WERI-Rb-1 (cell line): ENCODE results near the gene TP53TG5.
A peak's percentile ranks its signal among the peaks of the same experiment; 100 is the strongest.

Experiments
- DNase-seq: peaks from one replicate; pipeline ENCODE4 v3.0.0-alpha.2; 2020
- H3K27ac ChIP-seq: fragments of 250-450 bp; sonication (Bioruptor Pico); 2 replicates; pipeline ENCODE4 v1.5.1; 2020; ENCODE audit warnings: mild to moderate bottlenecking, moderate library complexity
- H3K27me3 ChIP-seq: fragments of 250-450 bp; sonication (Bioruptor Pico); 2 replicates; pipeline ENCODE4 v1.5.1; 2021; ENCODE audit warnings: mild to moderate bottlenecking, low read depth, moderate library complexity; ENCODE audit not compliant: insufficient read depth, severe bottlenecking
- H3K36me3 ChIP-seq: fragments of 250-450 bp; sonication (Bioruptor Pico); 2 replicates; pipeline ENCODE4 v1.5.1; 2020; ENCODE audit warnings: mild to moderate bottlenecking, moderate library complexity
- H3K4me3 ChIP-seq: 2 replicates; pipeline ENCODE4 v1.5.1; 2011; ENCODE audit warnings: low read depth, mild to moderate bottlenecking, control low read depth, low read length
- H3K9me3 ChIP-seq: fragments of 250-450 bp; sonication (Bioruptor Pico); 2 replicates; pipeline ENCODE4 v1.5.1; 2021; ENCODE audit warnings: mild to moderate bottlenecking, moderate library complexity; ENCODE audit not compliant: severe bottlenecking
- TF ChIP-seq, protein P1 (sequence below): IDR thresholded peaks from 2 replicates; pipeline ENCODE4 v1.5.1; 2011; ENCODE audit warnings: low read depth, mild to moderate bottlenecking, control low read depth, inconsistent platforms, low read length

TP53TG5 gene

DNA sequence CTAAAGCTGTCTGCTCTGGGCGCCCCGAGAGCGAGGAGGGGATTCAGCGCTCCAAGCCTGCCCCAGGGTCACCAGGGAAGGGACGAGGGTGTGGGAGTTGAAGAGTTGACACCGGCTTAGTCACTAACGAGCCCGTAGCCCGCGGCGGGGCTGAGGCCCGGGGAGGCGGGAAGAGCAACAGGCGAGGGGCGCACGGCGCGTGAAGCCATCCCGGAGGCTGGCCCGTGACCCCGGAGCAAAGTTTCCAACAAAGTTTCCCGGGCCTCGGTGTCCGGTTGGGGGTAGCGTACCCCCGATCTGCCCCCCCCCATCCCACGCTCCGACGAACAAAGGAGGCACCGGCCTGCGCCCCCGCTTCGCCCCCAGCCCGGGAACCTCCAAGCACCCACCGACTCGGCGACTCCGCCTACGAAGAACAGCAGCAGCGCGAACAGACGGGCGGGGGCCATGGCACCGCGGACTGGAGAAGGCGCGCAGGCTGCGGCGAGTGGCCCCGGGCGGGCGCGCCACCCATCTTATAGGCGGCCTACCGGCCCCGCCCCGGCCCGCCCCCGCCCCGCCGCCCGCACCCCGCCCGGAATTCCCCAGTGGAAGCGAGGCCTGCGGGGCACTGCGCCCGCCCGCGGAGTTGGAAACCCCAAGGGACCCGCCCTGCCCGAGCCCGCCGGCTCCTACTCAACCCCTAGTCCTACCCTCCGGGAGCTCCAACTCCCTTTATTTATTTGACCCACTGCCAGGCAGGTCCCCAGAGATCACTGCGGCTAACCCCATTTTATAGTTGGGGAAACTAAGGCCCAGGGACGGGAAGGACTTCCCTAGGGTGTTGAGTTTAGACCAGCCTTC lies 30.0 kb downstream of the TP53TG5 start, which contains the start of gene SDC4:
TSS of gene SDC4 (minus strand) at position 489 of the 843 bp plus-strand sequence. CDS start at position 449, 40 bp downstream.
- H3K36me3 ChIP-seq = peaks cover 4% of the 10 kb centered on the region
- peak within 1 kb of the TSS; percentile 88 for H3K27ac ChIP-seq
- peak; percentile 63 for DNase-seq
- TF ChIP-seq, protein P1, sequence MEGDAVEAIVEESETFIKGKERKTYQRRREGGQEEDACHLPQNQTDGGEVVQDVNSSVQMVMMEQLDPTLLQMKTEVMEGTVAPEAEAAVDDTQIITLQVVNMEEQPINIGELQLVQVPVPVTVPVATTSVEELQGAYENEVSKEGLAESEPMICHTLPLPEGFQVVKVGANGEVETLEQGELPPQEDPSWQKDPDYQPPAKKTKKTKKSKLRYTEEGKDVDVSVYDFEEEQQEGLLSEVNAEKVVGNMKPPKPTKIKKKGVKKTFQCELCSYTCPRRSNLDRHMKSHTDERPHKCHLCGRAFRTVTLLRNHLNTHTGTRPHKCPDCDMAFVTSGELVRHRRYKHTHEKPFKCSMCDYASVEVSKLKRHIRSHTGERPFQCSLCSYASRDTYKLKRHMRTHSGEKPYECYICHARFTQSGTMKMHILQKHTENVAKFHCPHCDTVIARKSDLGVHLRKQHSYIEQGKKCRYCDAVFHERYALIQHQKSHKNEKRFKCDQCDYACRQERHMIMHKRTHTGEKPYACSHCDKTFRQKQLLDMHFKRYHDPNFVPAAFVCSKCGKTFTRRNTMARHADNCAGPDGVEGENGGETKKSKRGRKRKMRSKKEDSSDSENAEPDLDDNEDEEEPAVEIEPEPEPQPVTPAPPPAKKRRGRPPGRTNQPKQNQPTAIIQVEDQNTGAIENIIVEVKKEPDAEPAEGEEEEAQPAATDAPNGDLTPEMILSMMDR = no peak
- no peaks in the 10 kb centered on the region for H3K9me3 ChIP-seq
- peak within 1 kb of the TSS; percentile 76 for H3K4me3 ChIP-seq
- no peaks in the 10 kb centered on the region for H3K27me3 ChIP-seq

GRCh38 chr20:45347297-45347935 lies 30.7 kb downstream of the TP53TG5 start:
- H3K27ac ChIP-seq = peak overlapping the region; percentile 88
- H3K36me3 ChIP-seq = peaks cover 7% of the 10 kb centered on the region
- no peaks in the 10 kb centered on the region for H3K9me3 ChIP-seq
- TF ChIP-seq, protein P1 = no peak
- no peak for DNase-seq
- H3K4me3 ChIP-seq = peak overlapping the region; percentile 76
- H3K27me3 ChIP-seq = no peaks in the 10 kb centered on the region

GRCh38 chr20:45346851-45347250 lies 31.3 kb downstream of the TP53TG5 start:
- no peak for DNase-seq
- Histone ChIP-seq H3K27me3 (no peaks in the 10 kb centered on the region), H3K27ac (no peak overlapping the region; the same call in 1 of the 2 replicates), H3K9me3 (no peaks in the 10 kb centered on the region), H3K4me3 (peak overlapping the region; percentile 76), H3K36me3 (peaks cover 7% of the 10 kb centered on the region)
- TF ChIP-seq, protein P1 = no peak

DNA sequence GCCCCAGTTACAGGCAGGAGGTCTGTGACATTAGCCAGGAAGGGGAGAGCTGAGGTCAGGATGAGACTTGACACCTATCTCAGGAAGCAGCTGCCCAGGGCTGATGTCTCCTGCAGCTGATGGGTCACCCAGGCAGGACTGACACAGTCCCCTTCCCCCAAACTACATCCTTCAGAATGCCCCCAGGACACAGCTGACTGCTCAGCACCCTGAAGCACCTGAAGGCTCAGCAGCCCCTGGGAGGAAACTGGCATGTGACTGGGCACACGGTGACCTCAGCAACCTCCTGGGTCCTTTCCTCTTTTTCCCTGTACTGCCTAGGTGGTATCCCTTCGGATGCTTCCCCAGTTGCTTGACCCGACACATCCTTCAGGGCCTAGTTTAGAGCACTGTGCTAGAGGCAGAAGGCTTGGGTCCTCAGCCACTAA lies 31.8 kb downstream of the TP53TG5 start:
- Histone ChIP-seq H3K27me3 (no peaks in the 10 kb centered on the region), H3K36me3 (peaks cover 7% of the 10 kb centered on the region), H3K9me3 (no peaks in the 10 kb centered on the region), H3K27ac (no peak overlapping the region; the same call in 1 of the 2 replicates), H3K4me3 (no peak overlapping the region; the same call in 1 of the 2 replicates)
- TF ChIP-seq, protein P1 = no peak
- no peak for DNase-seq

DNA sequence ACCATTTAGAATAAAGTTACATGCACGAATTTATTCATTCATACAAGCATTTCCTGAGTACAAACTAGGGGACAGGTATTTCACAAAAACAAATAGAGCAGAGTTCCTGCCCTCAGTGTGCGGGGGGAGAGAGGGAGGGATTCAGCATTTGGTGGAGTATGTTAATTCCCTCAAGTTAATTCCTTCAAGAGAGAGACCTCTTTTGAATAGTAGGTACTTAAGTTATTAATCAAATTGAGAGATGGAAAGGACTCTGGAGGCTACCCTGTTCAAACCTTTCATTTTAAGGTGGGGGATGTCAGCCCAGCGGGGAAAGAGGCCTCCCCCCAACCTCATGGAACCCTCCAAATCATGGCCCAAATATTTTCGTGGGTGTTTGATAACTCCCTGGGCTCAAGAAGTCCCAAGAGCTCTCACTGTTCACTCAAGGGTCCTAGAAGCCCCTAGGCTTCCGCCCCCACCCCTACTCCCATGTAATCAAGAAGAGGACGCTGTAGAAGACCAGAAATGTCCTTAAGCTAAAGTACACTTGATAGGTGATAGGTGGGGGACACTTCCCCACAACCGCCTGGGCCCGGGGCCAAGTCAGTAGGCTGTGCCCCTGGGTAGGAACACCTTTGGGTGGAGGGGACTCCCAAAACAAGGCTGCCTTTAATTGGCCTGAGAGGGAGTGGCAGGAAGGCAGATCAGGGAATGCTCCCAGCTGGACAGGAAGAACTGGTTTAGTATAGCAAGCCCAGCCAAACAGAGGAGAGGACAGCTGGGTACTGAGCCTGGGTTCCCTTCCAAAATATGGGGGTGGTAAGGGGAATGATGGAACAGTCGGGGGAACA lies 32.8 kb downstream of the TP53TG5 start:
- Histone ChIP-seq H3K27me3 (no peaks in the 10 kb centered on the region), H3K27ac (peak overlapping the region; percentile 69), H3K4me3 (no peak overlapping the region), H3K9me3 (no peaks in the 10 kb centered on the region), H3K36me3 (peaks cover 14% of the 10 kb centered on the region)
- TF ChIP-seq, protein P1 = no peak
- DNase-seq = no peak
